Lower lobe of right lung (tissue), 2 donors: Measurements from ENCODE around the gene UVRAG. TPM values are rescaled to one million over a fixed set of nuclear protein-coding genes. Genes with fewer than 3 reads are reported as not detected.

Experiments
- ATAC-seq, 2 donors: fragments of 200-7000 bp; cut with Tn5 transposase; one replicate each; pipeline ENCODE4 v1.9.1; 2020 to 2022; ENCODE audit warnings: mild to moderate bottlenecking in 2 of 2, moderate library complexity in 2 of 2
- DNase-seq: peaks from one replicate; pipeline ENCODE4 v3.0.0-alpha.2; 2020
- H3K27ac ChIP-seq: fragments of 200-600 bp; one replicate; pipeline ENCODE4 v1.8.0; 2022
- H3K27me3 ChIP-seq: fragments of 200-600 bp; one replicate; pipeline ENCODE4 v1.8.0; 2022; ENCODE audit warnings: low read depth
- H3K36me3 ChIP-seq: fragments of 200-600 bp; one replicate; pipeline ENCODE4 v1.8.0; 2022; ENCODE audit warnings: mild to moderate bottlenecking
- H3K4me1 ChIP-seq: fragments of 200-600 bp; one replicate; pipeline ENCODE4 v1.8.0; 2022
- H3K4me3 ChIP-seq: fragments of 200-600 bp; one replicate; pipeline ENCODE4 v1.8.0; 2022; ENCODE audit warnings: mild to moderate bottlenecking
- H3K9me3 ChIP-seq: fragments of 200-600 bp; one replicate; pipeline ENCODE4 v1.8.0; 2022
- intact Hi-C: fragments of 100-400 bp; cut with DNase I; formaldehyde crosslinking; loops from one replicate; pipeline ENCODE4 v1.11.0; 2022
- total RNA-seq: library from RNA; stranded (reverse); fragmentation: NEBNext Ultra II Directional; extraction: Animal tissue kit (Norgen Biotek cat#: 25700); gene quantifications from one replicate; pipeline ENCODE4 v1.2.1, GENCODE V29; 2021
- TF ChIP-seq, protein P1 (sequence below): fragments of 200-600 bp; IDR thresholded peaks from one replicate; pipeline ENCODE4 v1.8.0; 2022; ENCODE audit warnings: antibody characterized with exemption, mild to moderate bottlenecking
- donor health status: DM: no; HTN: yes; CAD: no; lungs with severe emphysema.

Gene UVRAG
- total RNA-seq, 1 donor from 2014 or later = 36.0 TPM

DNA sequence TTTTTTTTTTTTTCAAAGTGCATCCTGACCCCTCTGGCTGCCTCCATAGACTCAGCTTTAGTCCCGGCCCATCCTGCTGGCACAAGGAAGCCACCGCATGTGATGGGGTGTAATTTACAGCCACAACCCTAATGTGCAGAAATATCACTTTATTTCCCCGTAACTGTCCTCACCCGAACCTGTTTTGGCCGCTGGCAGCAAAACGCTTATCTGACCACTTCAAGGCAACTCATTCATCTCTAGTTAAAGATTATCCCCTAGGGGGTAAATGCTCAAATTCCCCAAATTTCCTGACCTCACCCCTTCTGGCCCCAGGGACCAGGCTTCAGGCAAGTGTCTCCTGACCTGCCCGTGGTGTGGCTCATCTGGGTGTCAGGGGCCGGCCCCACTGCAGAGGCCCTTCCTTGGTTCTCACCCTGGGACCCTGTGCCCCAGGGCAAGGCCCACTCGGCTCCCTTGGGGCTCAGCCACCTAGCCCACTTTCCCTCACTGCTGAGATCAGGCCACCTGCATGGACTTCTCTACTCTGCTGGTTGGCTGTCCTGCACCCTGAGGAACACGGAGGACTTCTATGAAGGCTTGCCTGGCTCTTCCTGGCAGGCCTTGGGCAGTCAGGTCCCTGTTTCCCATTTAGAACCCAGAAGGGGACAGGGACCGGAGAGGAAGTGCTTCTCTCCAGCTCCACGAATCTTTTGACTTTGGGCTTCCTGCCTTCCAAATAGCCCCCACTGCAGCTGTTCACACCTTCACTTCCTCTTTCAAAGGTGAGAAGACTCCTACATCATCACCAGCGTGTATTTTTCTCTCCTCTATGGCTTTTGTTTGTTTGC is 337.9 kb downstream of the UVRAG start:
- TF ChIP-seq, protein P1, sequence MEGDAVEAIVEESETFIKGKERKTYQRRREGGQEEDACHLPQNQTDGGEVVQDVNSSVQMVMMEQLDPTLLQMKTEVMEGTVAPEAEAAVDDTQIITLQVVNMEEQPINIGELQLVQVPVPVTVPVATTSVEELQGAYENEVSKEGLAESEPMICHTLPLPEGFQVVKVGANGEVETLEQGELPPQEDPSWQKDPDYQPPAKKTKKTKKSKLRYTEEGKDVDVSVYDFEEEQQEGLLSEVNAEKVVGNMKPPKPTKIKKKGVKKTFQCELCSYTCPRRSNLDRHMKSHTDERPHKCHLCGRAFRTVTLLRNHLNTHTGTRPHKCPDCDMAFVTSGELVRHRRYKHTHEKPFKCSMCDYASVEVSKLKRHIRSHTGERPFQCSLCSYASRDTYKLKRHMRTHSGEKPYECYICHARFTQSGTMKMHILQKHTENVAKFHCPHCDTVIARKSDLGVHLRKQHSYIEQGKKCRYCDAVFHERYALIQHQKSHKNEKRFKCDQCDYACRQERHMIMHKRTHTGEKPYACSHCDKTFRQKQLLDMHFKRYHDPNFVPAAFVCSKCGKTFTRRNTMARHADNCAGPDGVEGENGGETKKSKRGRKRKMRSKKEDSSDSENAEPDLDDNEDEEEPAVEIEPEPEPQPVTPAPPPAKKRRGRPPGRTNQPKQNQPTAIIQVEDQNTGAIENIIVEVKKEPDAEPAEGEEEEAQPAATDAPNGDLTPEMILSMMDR = no peak
- ATAC-seq = peak in 1 of 2 donors; percentile 16
- Histone ChIP-seq H3K4me1 (peaks cover 12% of the 10 kb centered on the region), H3K9me3 (no peaks in the 10 kb centered on the region), H3K27me3 (no peaks in the 10 kb centered on the region), H3K27ac (no peak overlapping the region), H3K4me3 (peak overlapping the region; percentile 44), H3K36me3 (no peaks in the 10 kb centered on the region)
- DNase-seq = no peak
- intact Hi-C loops = loop anchor here (10.0 kb wide), 1 partner anchor 258 kb away; no protein-coding TSS in a partner anchor

DNA sequence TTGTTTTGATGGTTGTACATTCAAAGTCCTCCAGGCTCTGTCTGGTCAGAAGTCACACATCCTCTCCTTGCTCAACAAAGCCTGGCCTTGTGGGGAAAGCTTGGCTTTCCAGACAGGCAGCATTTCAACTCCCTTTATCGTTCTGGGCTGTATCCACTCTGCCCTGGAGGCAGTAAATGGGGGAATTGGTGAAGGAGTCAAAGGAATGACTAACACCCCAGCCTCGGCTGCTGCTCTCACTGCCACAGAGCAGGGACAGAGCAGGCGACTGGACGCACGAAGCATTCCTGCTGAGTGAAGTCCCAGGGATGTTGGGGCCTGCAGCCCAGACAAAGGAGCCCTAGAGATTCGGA is 338.5 kb downstream of the UVRAG start:
- no peaks in the 10 kb centered on the region for H3K9me3 ChIP-seq
- no peaks in the 10 kb centered on the region for H3K36me3 ChIP-seq
- no peak for DNase-seq
- H3K4me3 ChIP-seq = no peak overlapping the region
- ATAC-seq = no peak
- intact Hi-C loops = loop anchor here (10.0 kb wide), 1 partner anchor 259 kb away; no protein-coding TSS in a partner anchor
- no peaks in the 10 kb centered on the region for H3K27me3 ChIP-seq
- H3K4me1 ChIP-seq = peaks cover 12% of the 10 kb centered on the region
- H3K27ac ChIP-seq = no peak overlapping the region
- TF ChIP-seq, protein P1 = no peak

DNA sequence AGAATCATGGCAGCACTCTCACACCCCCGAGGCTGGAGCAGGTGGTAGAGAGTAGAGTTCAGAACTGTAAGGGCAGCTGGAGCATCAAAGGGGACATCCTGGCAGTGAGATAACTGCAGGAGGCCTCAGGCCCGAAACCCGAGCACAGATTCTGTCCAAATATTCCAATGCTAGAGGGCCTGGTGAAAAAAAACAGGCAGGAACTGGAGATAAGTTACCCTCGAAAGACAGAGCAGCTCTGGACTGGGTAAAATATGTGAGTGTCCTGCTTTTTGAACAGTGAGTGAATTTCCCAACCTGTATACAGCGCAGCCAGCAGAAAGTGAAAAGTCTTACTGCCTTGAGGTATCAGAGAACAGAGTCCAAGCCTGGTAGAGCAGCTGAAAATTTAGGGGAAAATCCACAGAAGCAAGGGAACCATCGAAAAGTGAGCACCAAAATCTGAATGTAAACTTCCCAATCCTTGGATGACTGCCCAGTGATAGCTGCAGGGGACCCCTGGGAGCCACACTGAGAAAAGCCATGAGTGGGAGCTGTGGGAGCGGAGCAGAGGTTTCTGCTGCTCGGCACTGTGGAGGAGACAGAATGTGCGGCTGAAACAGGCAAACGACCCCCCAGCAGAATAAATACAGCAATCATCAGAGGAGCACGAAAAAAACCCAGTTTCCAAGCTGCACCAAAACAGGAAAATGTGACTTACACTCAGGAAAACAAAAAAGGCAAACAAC is 340.7 kb downstream of the UVRAG start:
- intact Hi-C loops = loop anchor here (10.0 kb wide), 1 partner anchor 261 kb away; no protein-coding TSS in a partner anchor
- Histone ChIP-seq H3K27me3 (no peaks in the 10 kb centered on the region), H3K4me1 (peaks cover 12% of the 10 kb centered on the region), H3K36me3 (no peaks in the 10 kb centered on the region), H3K4me3 (no peak overlapping the region), H3K9me3 (no peaks in the 10 kb centered on the region), H3K27ac (no peak overlapping the region)
- TF ChIP-seq, protein P1 = no peak
- ATAC-seq (no peak), DNase-seq (no peak)

DNA sequence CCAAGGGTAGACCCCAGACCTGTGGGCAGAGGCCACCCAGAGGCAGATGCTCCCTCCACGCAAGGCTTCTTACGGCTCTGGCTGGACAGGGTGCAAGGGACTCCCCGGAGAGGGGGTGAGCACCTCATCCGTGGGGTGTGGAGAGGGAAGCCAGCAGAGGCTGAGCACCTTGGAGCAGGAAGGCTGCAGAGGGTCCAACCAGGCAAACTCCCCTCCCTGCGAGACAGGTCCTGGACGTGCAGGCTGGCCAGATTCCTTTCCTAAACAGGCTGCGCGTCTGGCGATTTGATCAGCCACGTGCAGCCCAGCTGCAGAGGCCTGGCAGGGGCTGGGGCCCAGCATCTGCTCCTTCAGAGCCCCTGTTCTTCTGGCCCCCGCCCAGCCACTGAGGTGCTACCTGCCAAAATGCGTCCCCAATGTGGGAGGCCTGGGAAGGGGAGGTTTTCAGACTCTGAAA is 342.0 kb downstream of the UVRAG start:
- intact Hi-C loops = loop anchor here (10.0 kb wide), 1 partner anchor 262 kb away; no protein-coding TSS in a partner anchor

DNA sequence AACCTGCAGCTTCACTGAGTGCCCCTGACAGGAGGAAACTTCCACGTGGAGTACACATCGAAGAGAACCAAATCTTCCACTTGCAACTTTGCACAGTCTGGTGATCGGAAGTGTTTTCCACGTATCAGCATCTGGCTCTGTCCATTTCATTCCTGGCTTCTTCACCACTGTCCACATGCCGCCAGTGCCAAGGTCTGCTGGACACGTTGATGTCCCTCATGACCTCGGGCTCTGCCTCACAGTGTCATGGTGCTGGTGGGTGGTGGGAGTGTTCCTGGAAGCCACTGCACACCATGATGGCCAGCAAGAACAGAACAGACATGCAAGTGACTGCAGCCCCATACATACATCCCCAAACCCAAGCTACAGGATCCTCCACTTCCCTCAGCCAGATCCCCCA is 342.9 kb downstream of the UVRAG start:
- TF ChIP-seq, protein P1 = no peak
- no peak overlapping the region for H3K4me3 ChIP-seq
- no peak overlapping the region for H3K27ac ChIP-seq
- ATAC-seq (no peak), DNase-seq (no peak)
- no peaks in the 10 kb centered on the region for H3K9me3 ChIP-seq
- intact Hi-C loops = loop anchor here (10.0 kb wide), 1 partner anchor 263 kb away; no protein-coding TSS in a partner anchor
- H3K36me3 ChIP-seq = no peaks in the 10 kb centered on the region
- no peaks in the 10 kb centered on the region for H3K27me3 ChIP-seq
- H3K4me1 ChIP-seq = peaks cover 16% of the 10 kb centered on the region

More for the DNA sequence above, 342.0 kb downstream of the UVRAG start:
- no peaks in the 10 kb centered on the region for H3K9me3 ChIP-seq
- no peak overlapping the region for H3K27ac ChIP-seq
- DNase-seq (no peak), ATAC-seq (no peak)
- no peaks in the 10 kb centered on the region for H3K36me3 ChIP-seq
- no peak overlapping the region for H3K4me3 ChIP-seq
- peaks cover 19% of the 10 kb centered on the region for H3K4me1 ChIP-seq
- H3K27me3 ChIP-seq = no peaks in the 10 kb centered on the region
- TF ChIP-seq, protein P1 = no peak
